Epidermal melanocyte (primary cell): ENCODE data around the gene TNN.

ENCODE experiments used
- DNase-seq: peaks from one replicate; pipeline ENCODE4 v3.0.0; 2011; ENCODE audit warnings: low spot score; ENCODE audit not compliant: insufficient read length

TNN gene

DNA sequence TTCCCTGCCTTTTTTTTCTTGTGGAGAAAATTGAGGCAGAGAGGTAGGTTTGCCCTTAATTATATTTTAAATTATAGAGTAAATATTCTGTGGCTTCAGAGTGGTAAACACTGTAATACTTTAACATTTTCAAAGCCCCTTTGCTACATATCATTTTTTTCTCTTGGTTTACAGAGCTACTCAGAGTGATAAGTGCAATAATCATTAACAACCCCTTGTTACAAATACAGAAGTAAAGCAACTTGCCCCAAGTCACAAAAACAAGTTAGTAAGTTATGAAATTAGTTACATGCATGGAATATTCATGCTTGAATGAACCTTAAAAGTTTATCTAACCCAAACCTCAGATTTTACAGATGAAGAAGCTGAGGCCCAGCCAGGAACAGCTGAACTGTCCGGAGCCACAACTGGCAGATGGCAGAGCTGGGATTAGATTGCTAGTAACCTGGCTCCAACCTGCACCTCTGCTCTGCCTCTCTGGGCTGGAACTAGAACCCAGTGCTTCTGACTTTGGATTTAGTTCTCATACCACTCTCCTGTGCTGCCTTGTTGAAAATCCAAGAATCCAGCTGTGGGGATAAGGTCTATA lies 48.7 kb downstream of the TNN start:
- DNase-seq: no peak

DNA sequence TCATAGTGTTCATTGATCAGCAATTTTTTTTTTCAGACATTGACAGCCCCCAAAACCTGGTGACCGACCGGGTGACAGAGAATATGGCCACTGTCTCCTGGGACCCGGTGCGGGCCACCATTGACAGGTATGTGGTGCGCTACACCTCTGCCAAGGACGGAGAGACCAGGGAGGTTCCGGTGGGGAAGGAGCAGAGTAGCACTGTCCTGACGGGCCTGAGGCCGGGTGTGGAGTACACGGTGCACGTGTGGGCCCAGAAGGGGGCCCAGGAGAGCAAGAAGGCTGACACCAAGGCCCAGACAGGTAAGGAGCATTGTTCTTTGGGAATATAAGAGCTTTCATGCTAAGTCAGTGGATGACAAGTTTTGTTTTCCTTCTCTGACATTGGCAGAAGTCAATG lies 49.3 kb downstream of the TNN start:
- DNase-seq: no peak

DNA sequence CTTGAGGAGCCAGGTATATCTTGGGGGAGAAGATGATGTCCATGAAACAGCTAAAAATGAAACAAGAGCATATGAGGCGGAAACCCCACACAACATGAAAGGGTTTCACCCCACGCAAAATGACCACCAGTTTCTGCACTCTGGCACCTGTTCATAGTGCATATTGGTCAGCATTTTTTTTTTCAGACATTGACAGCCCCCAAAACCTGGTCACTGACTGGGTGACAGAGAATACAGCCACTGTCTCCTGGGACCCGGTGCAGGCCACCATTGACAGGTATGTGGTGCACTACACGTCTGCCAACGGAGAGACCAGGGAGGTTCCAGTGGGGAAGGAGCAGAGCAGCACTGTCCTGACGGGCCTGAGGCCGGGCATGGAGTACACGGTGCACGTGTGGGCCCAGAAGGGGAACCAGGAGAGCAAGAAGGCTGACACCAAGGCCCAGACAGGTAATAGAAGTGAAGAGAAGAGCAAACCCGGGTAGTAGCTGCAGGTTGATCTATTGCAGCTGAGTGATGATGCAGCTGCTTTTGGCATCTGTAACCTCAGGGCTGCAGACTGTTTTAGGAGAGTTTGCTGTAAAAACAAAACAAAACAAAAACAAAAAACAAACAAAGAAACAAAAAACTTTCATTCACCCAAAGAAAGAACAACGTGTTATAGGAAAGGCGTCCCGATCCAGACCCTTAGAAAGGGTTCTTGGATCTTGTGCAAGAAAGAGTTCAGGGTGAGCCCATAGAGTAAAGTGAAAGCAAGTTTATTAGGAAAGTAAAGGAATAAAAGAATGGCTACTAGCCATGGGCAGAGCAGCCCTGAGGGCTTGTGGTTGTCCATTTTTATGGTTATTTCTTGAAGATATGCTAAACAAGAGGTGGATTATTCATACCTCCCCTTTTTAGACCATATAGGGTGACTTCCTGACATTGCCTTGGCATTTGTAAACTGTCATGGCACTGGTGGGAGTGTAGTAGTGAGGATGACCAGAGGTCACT lies 51.0 kb downstream of the TNN start:
- no peak for DNase-seq

DNA sequence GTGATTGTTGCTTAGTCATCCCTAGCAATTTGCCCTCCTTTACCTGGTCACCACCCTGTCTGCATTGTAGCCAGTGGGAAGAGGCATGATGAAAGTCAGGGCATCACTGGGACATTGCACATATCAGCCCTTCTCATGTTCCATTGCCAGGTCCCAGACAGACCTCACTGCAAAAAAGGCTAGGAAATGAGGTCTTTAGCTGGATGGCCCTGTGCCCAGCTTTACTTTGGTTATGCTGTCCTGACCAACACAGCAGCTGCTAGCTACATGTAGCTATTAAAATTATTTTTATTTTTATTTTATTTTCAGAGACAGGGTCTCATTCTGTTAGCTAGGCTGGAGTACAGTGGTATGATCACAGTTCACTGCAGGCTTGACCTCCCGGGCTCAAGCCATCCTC lies 52.9 kb downstream of the TNN start:
- DNase-seq: no peak

DNA sequence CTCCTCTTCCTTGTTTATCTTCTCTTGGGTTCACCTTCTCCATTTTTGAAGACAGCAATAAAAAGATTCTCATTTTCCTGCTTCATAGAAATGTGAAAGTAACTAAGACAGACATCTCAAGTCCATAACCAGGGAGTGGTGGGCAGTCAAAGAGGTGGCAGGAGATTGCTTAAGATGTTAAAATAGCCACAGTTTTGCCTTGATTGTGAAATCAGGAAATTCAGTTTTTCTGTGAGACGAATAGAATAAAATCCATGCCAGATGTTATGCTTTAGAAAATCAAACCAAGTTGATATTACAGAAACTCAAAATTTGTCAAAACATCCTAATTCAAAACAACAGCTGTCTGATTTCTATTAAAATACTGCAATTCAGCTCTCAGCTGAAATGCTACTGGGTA lies 57.2 kb downstream of the TNN start:
- DNase-seq: no peak

DNA sequence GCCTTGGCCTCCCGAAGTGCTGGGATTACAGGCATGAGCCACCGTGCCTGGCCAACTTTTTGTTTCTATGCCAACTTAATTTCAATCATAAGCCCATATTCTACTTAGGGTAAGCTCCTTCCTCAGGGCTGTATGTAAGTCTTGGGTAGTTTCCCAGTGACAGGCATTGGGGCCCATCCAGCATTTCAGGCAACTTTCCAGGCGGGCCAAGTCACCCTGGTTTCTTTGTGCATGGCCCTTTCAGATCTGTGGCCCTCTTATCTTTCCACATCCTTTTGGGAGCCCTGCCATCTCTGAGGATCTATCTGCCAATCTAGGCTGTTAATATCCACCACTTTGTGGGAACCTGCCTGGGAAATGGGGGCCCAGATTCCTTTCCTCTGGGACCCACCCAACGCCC lies 58.7 kb downstream of the TNN start:
- DNase-seq: no peak

DNA sequence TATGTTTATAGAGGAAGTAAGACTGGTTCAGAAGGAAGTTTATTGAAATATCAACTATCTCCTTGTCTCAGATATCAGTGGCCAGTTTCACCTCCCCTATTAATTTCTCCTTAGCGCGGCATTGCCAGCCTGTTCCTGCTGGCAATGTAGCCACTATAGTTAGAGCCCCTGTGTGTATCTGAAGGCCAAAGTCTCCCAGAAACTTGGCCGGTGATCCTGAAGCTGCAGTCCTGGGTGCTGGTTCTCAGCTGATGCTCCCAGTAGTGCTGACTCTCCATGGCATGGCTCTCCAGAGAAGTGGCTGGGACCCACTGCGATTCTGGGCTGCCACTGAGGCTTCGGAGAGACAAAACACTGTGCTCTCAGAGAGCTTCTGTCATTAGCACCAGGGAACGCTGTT lies 59.9 kb downstream of the TNN start:
- DNase-seq: no peak

DNA sequence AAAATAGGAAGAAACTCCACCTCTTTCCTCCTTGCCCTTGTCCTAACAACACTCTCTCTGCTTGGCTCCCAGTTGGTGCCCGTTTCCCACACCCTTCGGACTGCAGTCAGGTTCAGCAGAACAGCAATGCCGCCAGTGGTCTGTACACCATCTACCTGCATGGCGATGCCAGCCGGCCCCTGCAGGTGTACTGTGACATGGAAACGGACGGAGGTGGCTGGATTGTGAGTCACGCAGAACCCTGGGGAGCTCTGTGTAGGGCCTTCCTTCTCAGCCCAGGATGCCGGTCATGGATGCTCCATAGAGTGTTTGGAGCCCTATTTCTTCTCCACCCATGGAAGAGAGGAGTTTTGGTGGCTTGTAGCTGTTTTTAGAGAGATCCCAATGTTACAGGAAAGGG lies 60.9 kb downstream of the TNN start:
- DNase-seq: no peak

DNA sequence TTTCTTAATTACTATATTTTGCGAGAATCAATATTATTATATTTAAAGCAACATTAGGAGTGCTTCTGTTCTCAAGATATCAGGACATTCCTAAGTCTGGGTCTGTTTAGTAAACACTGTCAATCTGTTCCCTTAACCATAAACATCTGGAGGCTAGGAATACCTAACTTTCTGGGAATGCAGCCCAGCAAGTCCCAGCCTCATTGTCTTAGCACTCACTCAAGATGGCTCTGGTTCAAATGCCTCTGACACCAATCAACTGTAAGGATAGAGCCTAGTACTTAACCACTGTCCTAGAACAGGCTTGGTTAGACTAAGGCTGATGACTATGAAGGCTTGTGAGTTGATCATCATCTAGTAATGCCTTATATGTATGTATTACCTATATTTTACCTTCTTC lies 61.5 kb downstream of the TNN start:
- no peak for DNase-seq

DNA sequence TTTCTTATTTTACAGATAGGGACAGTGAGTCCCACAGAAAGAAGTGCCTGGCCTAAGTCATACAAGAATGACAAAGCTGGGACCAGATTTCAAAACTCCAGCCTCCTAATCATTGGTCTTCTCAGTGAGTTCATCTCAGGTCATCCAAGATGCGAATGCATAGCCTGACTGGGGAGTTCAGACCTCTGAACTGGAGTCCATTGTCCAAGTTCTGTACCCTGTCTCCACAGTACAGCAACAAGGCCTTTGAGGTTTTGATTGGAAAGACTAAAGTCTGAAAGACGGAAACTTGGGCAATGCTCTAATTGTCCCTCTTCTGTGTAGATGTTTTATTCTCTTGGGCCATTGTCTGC lies 62.0 kb downstream of the TNN start:
- DNase-seq: no peak

DNA sequence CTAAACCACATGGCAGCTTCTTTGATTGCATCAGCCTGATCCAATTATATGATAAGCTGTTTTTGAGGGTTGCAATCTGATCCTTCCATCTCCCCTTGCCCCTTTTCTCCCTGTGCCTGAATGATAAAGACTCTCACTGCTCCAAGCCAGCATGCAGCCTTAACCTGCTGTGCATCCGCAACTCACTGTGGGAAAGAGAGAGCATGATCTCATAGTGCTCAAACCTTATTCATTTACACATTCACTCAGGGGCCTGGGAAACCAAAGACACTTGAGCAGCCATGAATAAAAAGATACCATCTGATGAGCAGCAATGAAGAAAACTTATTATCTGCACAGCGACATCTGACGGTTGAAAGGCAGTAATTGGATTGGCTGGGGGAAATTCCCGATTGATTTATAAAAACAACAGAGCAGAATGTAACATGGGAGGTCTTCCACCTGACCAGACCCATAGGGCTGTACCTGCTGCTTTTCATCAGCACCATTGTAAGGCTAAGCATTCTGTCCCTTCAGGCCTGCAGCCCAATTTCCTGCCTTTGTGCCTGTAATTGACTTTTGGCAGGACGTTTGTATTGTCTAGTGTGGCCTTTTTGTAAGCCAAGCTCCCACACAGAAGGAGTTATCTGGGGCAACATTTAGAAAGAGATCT lies 62.5 kb downstream of the TNN start:
- DNase-seq: no peak

DNA sequence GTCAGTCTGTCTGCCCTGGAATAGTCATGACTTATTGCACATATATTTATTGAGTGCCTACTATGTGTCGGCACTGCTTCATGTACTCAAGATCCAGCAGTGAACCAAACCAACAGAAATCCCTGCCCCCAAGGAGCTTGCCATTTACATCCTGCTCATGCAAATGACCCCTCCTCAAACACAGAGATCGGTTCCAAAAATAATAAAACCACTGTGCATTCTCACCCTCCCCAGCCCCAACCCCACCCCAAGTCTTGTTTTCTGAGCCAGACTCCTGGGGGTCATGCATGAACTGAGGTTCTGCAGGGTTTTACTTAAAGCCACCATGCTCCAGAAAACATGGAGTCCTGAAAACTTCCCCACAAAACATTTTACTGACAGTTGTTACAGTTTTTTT lies 63.0 kb downstream of the TNN start:
- no peak for DNase-seq

DNA sequence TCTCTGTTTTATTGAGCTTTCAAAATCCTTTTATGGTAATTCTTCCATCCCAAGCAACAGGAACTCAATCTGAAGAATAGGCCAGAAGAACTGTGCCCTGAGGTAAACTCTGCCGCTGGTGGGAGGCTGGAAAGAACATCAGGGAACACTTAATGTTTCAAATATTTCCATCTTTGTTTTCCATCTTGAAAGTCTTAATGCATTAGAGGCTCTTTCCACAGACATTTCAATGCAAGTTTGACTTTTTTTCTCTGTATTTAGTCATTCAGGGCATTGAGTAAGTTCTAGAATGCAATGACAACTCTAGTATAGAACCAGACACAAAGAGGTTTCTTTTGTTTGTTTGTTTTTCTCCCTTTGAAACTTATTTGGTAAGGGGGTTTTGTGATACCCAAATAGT lies 63.5 kb downstream of the TNN start:
- no peak for DNase-seq

DNA sequence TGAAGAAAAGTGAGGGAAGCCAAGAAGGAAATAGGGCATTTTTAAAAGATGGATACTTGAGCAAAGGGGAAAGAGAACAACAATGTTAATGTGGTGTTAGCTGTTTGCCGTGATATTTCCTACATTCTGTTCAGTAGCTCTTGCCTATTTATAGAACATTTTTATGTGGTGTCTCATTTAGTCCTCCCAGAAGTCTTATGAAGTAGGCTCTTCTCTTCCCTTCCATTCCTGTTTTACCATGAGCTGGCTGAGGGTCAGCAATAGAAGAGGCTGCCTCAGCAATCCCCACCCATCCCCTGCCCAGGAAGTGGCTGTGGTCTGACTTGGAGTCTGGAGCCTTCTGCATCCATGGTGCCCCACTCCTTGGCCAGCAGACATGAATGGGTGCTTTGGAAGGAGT lies 64.8 kb downstream of the TNN start:
- no peak for DNase-seq

DNA sequence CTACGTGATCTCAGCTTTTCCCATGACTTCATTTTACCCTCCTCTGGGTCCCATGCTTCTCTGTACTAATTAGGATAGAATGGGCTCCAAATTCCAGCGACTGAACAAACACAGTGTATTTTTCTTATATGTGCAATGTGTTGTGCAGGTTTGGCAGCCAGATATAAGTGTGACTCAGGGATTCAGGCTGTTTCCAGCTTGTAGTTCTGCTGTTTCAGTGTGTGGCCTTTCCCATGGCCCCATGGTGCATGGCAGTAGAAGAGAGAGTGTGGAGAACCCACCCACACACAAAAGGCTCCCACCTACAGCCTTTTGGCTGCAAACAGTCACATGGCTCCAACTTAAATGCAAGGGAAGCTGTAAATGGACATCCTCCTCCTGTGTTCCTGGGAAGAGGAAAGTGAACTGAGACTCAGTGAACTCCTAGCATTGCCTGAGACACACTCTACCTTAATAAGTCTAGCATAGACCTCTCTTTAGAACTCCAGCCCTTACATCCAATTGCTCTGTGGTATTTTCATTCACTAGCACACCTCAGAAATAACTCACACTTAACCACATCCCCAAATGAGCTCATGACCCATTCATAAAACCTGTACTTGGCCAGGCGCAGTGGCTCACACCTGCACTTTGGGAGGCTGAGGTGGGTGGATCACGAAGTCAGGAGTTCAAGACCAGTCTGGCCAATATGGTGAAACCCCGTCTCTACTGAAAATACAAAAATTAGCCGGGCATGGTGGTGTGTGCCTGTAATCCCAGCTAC lies 66.2 kb downstream of the TNN start:
- DNase-seq: no peak

DNA sequence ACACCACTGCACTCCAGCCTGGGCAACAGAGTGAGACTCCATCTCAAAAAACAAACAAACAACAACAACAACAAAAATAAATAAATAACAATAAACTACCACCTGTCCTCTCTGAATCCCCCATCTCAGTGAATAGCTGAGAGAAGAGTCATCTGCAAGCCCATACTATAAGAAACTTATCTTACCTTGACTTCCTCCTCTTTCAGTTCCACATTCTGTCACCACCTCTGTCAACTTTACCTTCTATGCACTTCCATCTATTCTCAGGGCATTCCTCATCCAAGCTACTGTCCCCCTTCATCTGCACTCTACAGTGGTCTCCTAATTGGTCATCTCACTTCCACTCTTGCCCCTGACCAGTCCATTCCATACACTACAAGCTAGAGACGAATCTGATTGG lies 66.9 kb downstream of the TNN start:
- DNase-seq: no peak

DNA sequence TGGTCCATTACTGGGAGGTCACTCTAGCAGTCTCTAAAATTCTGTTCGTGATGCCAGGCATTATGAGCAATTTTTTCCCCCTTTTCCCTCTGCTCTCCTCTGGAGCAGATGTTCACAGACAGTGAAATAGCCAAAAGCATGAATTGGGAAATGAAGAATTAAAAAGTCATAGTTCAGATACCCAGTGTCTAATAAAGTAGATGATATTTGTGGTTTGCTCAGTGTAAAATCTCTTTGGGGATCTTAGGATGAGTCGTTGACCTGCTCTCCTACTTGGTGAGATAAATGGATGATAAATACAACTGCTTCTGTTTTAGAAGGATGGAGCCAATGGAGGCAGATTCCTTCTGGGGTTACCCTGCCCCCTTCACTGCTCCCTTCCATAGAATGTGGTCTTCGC lies 68.6 kb downstream of the TNN start:
- DNase-seq: no peak

DNA sequence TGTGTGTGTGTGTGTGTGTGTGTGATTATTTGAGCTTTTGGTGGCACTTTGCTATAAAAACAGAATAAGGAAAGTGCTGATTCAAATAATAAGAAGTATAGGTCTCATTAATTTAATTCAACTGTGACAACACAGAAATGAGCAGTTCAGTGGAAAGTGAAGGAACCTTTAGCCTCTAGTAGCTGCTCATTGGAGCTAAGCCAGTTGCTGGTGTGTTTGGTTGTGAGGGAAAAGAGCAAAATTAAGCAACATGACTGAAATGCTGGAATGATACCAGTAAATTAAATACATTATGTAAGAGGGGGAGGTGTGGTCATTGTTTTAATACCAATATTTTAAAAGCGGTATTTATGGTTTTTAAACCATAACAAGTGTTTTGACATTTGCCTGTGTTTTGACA lies 69.7 kb downstream of the TNN start:
- no peak for DNase-seq

DNA sequence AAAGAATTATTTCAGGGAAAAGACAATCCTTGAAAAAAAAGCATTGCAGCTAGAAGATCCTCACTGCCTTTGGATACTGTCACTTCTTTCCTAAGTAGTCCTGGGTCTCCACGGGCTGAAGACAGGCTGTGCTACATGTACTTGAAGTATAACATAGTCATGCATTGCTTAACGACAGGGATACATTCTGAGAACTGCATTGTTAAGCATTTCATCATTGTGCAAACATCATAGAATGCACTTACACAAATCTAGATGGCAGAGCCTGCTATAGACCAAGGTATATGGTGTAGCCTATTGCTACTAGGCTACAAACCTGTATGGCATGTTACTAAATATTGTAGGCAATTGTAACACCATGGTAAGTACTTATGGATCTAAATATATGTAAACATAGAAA lies 70.9 kb downstream of the TNN start:
- no peak for DNase-seq

DNA sequence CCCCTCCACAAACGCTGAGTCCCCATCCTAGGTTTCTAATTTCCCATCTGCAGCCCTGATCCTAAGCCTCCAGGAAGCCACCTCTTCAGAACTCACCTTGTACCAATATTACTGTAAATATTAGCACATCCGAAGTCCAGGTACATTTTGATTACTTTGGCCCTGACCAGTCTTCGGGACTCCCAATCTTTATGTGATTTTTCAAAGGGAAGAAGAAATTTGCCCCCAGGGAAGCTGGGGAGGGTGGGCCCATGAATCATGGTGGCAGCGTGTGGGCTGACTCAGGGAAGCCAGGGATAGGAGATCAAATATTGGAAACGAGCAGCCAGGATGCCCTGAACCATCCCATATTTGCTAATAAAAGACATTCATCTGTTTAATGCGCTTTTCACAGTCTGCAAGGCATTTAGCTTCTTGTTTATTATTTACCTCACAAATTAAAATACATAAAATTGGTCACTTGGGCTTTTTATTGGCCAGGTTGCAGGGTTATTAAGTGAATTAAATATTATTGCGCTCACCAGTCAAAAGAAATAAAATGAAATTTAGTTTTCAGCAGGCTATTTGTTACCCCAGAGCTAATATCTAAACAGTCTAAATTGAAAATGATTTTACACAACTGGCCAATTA lies 78.4 kb downstream of the TNN start:
- no peak for DNase-seq

DNA sequence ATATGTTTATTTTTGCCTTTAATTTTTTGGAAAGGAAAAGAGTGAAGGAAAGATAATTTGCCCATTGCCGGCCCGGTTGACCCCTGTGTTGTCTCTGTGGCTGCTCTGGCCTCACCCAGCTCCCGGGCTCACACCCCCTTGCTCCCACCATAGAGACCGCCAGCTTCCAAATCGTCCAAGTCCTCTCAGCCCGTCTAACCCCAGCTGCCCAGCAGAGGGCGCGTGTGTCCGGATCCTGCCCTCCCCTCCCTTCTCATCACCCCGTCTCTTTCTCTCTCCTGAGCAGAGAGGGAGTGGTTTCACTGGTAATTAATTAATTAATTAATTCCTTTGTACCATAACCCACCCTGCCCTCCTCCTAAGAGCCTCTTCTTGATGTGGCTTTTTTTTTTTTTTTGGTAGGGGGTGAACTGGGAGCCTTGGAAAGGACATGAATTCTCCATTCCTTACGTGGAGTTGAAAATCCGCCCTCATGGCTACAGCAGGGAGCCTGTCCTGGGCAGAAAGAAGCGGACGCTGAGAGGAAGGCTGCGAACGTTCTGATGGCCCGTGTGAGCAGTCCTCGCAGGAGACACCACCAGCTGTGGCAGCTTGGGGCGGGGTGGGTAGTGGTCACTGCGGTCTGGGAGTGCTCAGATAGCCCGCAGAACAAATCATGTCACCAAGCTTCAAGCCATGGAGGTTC lies 79.0 kb downstream of the TNN start:
- peak; percentile 33 for DNase-seq
